ENCODE measurements around the gene C19orf53.

GRCh38 chr19:13764821-13765394 lies 9.3 kb upstream of the C19orf53 start:
- no peak for TF ChIP-seq CTCF (conservative IDR thresholded peaks at IDR 0.05; ENCODE audit: low read depth in 2 of 2)
- no peak for TF ChIP-seq EZH2phosphoT487 (IDR thresholded peaks at IDR 0.05; ENCODE audit: unreplicated experiment)
- no peak for TF ChIP-seq CREB1 (CRISPR knock-in tag; IDR thresholded peaks at IDR 0.05; ENCODE audit: low read depth)
- no peak for TF ChIP-seq POLR2AphosphoS5 (IDR thresholded peaks at IDR 0.05; ENCODE audit: low read depth)
- TF ChIP-seq ZNF114 (CRISPR knock-in tag; IDR thresholded peaks at IDR 0.05) = no peak
- TF ChIP-seq ETS1 (IDR thresholded peaks at IDR 0.05) = no peak
- no peak for TF ChIP-seq REST (IDR thresholded peaks at IDR 0.05; ENCODE audit: unreplicated experiment)
- TF ChIP-seq EZH2 (IDR thresholded peaks at IDR 0.05; ENCODE audit: low read depth, unreplicated experiment) = no peak
- no peak for TF ChIP-seq JUNB (IDR thresholded peaks at IDR 0.05; ENCODE audit: unreplicated experiment)

Data from GM23338 (cell line).